Thymus (tissue), 11 donors: ENCODE results near the gene MORC1. TPM values are rescaled to one million over a fixed set of nuclear protein-coding genes. Genes with fewer than 3 reads are reported as not detected.

Experiments used
- DNase-seq, 9 donors: peaks; one replicate each; pipeline ENCODE4 v3.0.0-alpha.2; 2013; ENCODE audit warnings: low spot score in 9 of 9, low read depth in 6 of 9, missing footprints in 1 of 9
- H3K27ac ChIP-seq, 2 donors: one replicate each; pipeline ENCODE4 v1.5.1; 2013; ENCODE audit warnings: control low read depth in 1 of 2, low read depth in 1 of 2, low read length in 1 of 2, mild to moderate bottlenecking in 1 of 2, moderate library complexity in 1 of 2
- H3K27me3 ChIP-seq, 2 donors: one replicate each; pipeline ENCODE4 v1.5.1; 2013; ENCODE audit warnings: low read length in 1 of 2; ENCODE audit not compliant: control insufficient read depth in 2 of 2, insufficient read depth in 1 of 2
- H3K36me3 ChIP-seq, 2 donors: one replicate each; pipeline ENCODE4 v1.5.1; 2013; ENCODE audit warnings: low read length in 1 of 2, mild to moderate bottlenecking in 1 of 2, moderate library complexity in 1 of 2; ENCODE audit not compliant: control insufficient read depth in 2 of 2, insufficient read depth in 2 of 2
- H3K4me1 ChIP-seq, 2 donors: one replicate each; pipeline ENCODE4 v1.5.1; 2013; ENCODE audit warnings: low read length in 2 of 2; ENCODE audit not compliant: control insufficient read depth in 2 of 2, insufficient read depth in 2 of 2
- H3K4me3 ChIP-seq, 2 donors: one replicate each; pipeline ENCODE4 v1.5.1; 2013; ENCODE audit warnings: low read length in 2 of 2, control low read depth in 1 of 2, mild to moderate bottlenecking in 1 of 2
- H3K9me3 ChIP-seq, 2 donors: one replicate each; pipeline ENCODE4 v1.5.1; 2013; ENCODE audit warnings: low read length in 1 of 2, mild to moderate bottlenecking in 1 of 2; ENCODE audit not compliant: control insufficient read depth in 2 of 2, insufficient read depth in 1 of 2
- WGBS: extraction: QIAGEN DNeasy Blood & Tissue Kit; methylation state at CpG from one replicate; pipeline ENCODE4 v1.1.7; 2013; 5-methylcytosine and 5-hydroxymethylcytosine counted together
- polyA plus RNA-seq: library from polyadenylated mRNA; stranded (reverse); fragments of 200-250 nt; gene quantifications from one replicate; pipeline ENCODE4 v1.2.3, GENCODE V29; 2013
- total RNA-seq: library from RNA; stranded (reverse); fragments of 120-200 nt; gene quantifications from one replicate; pipeline ENCODE4 v1.2.4, GENCODE V29; 2013
- donor health status: healthy.

MORC1 gene
- total and polyA plus RNA-seq, 2 donors = 0.05 to 0.27 TPM

DNA sequence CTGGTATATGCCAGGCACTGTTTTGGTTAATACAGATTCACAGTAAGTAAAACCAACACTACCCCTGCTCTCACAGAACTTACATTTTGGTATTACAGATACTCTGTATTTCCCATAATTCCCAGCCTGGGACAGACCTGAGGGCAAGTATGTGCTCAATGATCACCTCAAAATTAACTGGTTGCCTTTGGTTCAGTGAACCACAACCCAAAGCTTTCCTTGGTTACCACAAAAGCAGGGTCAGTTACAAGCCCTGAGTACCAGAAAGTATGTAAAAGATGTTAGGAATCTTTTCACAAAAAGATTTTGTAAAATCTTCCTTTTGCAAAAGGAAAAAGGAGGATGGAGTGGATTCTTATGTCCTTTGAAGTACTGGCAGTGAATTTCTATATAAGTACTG is 92.0 kb downstream of the MORC1 start:
- Histone ChIP-seq H3K9me3 (no peaks in the 10 kb centered on the region), H3K27ac (no peak overlapping the region), H3K4me1 (no peaks in the 10 kb centered on the region), H3K36me3 (no peaks in the 10 kb centered on the region), H3K4me3 (no peak overlapping the region), H3K27me3 (no peaks in the 10 kb centered on the region)
- no peak for DNase-seq

DNA sequence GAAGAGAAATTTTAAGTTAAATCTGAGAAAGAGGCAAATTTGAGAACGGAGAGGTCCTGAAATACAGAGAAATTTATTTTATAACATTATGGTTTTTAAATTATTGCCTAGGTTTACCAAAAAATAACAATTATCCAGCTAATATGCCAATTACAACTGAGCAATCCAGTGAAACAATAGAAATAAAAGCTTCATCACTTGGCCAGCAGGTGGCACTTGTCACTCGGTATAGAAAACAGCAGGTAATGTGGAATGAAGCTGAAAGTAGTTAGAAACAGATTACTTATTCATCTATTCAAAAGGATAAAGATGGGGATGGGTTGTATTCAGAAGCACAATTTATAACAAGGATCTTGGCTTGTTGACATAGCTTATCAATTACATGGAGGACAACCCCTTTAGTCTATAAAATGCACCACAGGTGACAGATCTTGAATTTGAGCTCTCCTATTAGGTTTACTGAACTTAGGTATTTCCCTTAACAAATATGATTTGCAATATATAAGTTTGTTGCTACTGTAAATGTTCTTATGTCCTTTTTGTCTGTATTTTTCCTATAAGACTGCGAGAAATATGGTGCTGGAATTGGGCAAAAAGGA is 94.2 kb downstream of the MORC1 start:
- H3K27me3 ChIP-seq = no peaks in the 10 kb centered on the region
- WGBS = 33% methylated on average over 3 of the region's 3 CpGs
- H3K27ac ChIP-seq = no peak overlapping the region
- peak in 8 of 9 donors; percentile 5 to 50 (median 22) for DNase-seq
- no peaks in the 10 kb centered on the region for H3K36me3 ChIP-seq
- H3K4me1 ChIP-seq = no peaks in the 10 kb centered on the region
- H3K9me3 ChIP-seq = no peaks in the 10 kb centered on the region
- H3K4me3 ChIP-seq = no peak overlapping the region

DNA sequence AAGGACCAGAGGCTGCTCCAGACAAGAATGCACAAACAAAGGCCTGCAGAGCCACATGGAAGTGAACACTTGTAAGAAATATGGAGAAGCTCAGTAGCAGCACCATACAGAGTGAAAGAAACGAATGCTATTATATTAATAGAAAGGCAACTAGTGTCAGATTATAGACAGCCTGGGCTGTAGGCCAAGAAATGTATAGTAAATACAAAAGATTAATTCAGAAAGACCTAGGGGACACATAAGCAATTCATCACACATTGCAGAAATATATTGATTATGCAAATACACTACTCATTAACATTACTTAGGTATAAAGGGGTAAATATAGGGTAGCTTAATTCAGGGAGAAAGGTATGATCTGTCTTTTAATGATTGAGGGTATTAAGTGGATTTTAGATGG is 94.8 kb downstream of the MORC1 start:
- DNase-seq = no peak
- H3K36me3 ChIP-seq = no peaks in the 10 kb centered on the region
- H3K4me1 ChIP-seq = no peaks in the 10 kb centered on the region
- H3K9me3 ChIP-seq = no peaks in the 10 kb centered on the region
- no peak overlapping the region for H3K27ac ChIP-seq
- no peak overlapping the region for H3K4me3 ChIP-seq
- no peaks in the 10 kb centered on the region for H3K27me3 ChIP-seq
- 96% methylated on average over 1 of the region's 1 CpG for WGBS

DNA sequence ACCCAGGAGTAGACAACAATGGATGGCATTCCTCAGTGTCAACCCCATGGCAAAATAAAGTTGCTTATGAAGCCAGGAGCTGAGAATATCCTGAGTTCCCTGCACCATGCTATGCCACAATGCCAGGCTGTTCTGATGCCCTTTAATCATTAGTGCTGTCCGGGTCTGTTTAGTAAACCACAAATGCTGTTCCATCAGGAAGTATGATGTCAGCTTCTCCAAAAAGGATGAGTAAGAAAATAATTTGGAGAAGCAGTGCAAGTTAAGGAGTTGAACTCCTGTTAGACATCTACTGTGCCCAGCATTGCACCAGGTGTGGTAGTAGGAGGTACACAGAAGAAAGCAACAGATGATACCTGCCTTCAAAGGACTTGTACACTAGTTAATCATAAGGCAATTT is 96.4 kb downstream of the MORC1 start:
- no peak overlapping the region for H3K27ac ChIP-seq
- H3K4me3 ChIP-seq = no peak overlapping the region
- H3K27me3 ChIP-seq = no peaks in the 10 kb centered on the region
- H3K9me3 ChIP-seq = no peaks in the 10 kb centered on the region
- WGBS = 51% methylated on average over 1 of the region's 1 CpG
- no peaks in the 10 kb centered on the region for H3K36me3 ChIP-seq
- H3K4me1 ChIP-seq = no peaks in the 10 kb centered on the region
- DNase-seq = no peak

DNA sequence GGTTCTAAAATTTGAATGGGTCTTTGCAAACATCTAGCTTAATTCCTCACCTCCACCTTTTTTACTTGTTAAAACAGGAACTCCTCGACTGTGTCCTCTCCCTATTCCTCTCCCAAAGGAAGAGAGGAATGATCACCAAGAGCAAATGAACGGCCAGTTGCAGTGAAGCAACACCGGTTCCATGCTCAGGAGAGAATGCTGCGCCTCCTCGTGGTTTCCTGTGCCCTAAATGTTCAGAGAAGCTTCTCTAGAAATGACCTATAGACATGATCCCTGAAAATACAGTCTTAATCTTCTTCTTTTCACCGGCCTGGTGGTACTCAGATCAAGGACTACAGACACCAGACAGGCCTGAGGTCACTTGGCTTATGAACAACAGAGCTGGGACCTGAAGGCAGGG is 99.1 kb downstream of the MORC1 start:
- H3K4me3 ChIP-seq = no peak overlapping the region
- H3K27ac ChIP-seq = no peak overlapping the region
- no peaks in the 10 kb centered on the region for H3K36me3 ChIP-seq
- no peaks in the 10 kb centered on the region for H3K27me3 ChIP-seq
- 62% methylated on average over 6 of the region's 6 CpGs for WGBS
- peak in 1 of 9 donors; percentile 4 for DNase-seq
- no peaks in the 10 kb centered on the region for H3K4me1 ChIP-seq
- H3K9me3 ChIP-seq = no peaks in the 10 kb centered on the region

DNA sequence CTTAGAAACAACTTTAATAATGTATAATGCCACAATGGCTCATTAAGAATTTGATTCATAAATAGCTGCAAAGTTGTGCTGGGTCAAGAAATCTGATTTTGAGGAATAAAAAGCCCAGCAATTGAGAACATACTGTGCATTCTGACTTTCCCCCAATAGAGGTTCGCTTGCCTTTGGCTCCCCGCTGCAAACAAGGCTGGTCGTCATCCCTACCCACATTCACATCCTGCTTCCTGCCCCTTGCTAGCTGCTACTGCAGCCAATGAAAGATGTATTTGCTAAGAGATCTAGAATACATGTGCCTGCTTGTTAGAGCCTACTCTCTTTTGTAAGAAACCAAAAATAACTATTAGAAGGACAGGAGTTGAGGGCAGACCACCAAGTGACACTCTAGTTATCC is 112.5 kb downstream of the MORC1 start:
- 85% methylated on average over 3 of the region's 3 CpGs for WGBS

DNA sequence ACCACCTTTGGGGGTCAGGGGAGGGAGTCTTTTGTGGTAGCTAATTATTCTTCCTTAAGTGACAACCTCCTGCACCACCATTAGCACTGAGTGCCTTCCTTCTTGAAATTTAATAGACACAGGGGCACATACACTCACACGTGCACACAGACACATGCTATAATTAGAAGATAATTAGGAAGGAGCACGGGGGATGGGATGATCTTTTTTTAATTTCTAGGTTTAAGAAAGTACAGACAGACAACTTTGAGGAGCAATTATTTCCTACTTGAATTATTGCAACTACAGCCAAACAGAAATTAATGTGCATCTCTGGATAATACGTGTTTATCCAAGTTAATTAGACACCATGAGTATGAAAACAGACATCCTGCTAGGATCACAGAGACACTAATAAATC is 119.5 kb downstream of the MORC1 start:
- no peaks in the 10 kb centered on the region for H3K27me3 ChIP-seq
- 90% methylated on average over 3 of the region's 3 CpGs for WGBS
- no peaks in the 10 kb centered on the region for H3K9me3 ChIP-seq
- no peak overlapping the region for H3K4me3 ChIP-seq
- H3K27ac ChIP-seq = no peak overlapping the region
- H3K4me1 ChIP-seq = no peaks in the 10 kb centered on the region
- DNase-seq = no peak
- H3K36me3 ChIP-seq = no peaks in the 10 kb centered on the region

More for the DNA sequence above, 112.5 kb downstream of the MORC1 start:
- Histone ChIP-seq H3K4me1 (no peaks in the 10 kb centered on the region), H3K4me3 (no peak overlapping the region), H3K27ac (no peak overlapping the region), H3K36me3 (no peaks in the 10 kb centered on the region), H3K27me3 (no peaks in the 10 kb centered on the region), H3K9me3 (no peaks in the 10 kb centered on the region)
- DNase-seq = peak in 1 of 9 donors; percentile 2

DNA sequence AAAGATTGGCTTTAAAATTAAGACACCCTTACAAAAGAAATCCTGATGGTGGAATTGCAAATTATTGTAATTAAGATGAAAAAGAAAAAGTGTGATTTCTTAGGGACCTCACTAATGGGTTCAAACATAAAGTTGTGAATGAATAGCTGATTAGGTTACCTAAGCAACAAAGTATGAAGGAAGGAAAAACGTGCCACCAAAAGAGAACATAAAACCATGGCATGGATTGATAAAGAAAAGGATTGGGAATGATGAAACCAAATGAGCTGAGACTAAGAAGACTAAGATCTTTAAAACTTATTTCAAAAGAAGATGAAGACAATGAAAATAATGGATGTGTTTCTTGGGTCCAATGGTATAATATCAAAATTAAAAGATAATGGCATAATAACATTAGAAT is 132.1 kb downstream of the MORC1 start:
- Histone ChIP-seq H3K36me3 (no peaks in the 10 kb centered on the region), H3K27me3 (no peaks in the 10 kb centered on the region), H3K4me1 (no peaks in the 10 kb centered on the region), H3K9me3 (no peaks in the 10 kb centered on the region), H3K27ac (no peak overlapping the region), H3K4me3 (no peak overlapping the region)
- no peak for DNase-seq
- 6% methylated on average over 1 of the region's 1 CpG for WGBS

DNA sequence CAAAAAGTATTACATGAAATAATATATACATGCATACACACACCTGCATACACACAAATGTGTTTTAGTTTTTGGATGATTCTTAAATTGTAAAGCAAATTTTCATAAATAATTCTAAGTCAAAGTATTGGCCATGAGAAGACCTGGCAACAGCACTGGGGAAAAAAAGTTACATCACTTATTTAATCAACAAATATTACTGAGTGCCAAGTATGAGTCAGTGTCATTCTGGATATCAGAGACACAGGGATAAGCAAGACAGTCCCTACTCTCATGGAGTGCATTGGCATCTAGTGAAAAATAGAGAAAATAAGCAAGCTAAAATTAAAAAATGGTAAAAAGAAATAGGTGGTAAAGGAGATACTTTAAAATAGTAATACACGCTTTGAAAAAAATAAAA is 134.9 kb downstream of the MORC1 start:
- DNase-seq = no peak
- WGBS = 99% methylated on average over 1 of the region's 1 CpG
- Histone ChIP-seq H3K9me3 (no peaks in the 10 kb centered on the region), H3K4me1 (no peaks in the 10 kb centered on the region), H3K36me3 (no peaks in the 10 kb centered on the region), H3K4me3 (no peak overlapping the region), H3K27me3 (no peaks in the 10 kb centered on the region), H3K27ac (no peak overlapping the region)

DNA sequence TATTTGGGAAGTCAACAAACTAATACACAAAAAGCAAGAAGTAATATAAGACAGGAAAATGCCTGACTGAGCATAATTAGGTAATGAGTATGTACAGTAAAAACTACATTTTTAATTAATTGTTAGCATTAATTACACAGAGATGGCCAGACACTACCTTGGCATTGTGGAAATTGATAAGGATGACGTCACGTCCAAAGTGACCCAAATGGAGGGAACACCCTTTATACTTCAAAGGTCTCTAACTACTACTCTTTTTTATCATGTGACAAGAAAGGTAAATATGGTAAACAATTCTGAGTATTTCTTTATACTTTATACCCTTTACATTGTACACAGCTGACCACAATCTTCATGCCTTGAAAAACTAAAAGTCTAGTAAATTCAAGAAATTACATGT is 141.9 kb downstream of the MORC1 start:
- Histone ChIP-seq H3K9me3 (no peaks in the 10 kb centered on the region), H3K4me3 (no peak overlapping the region), H3K36me3 (no peaks in the 10 kb centered on the region), H3K27ac (no peak overlapping the region), H3K4me1 (no peaks in the 10 kb centered on the region), H3K27me3 (no peaks in the 10 kb centered on the region)
- 49% methylated on average over 2 of the region's 2 CpGs for WGBS
- no peak for DNase-seq
